DND-41 (cell line): Measurements from ENCODE around the gene C2CD2.
A peak's percentile ranks its signal among the peaks of the same experiment; 100 is the strongest.

ENCODE experiments used
- ATAC-seq: fragments of 200-7000 bp; cut with Tn5 transposase; 3 replicates; pipeline ENCODE4 v1.9.1; 2021; ENCODE audit warnings: low read depth; ENCODE audit not compliant: insufficient read depth
- DNase-seq: peaks from one replicate; pipeline ENCODE4 v3.0.0-alpha.2; 2020
- H2AFZ ChIP-seq: 2 replicates; pipeline ENCODE4 v1.6.0; 2012; ENCODE audit warnings: low read depth, low read length
- H3K27ac ChIP-seq: 2 replicates; pipeline ENCODE4 v1.5.1; 2012; ENCODE audit warnings: low read length, inconsistent platforms
- H3K27me3 ChIP-seq: fragments of 200-600 bp; sonication (generic); 2 replicates; pipeline ENCODE4 v1.6.0; 2012; ENCODE audit warnings: low read length, mild to moderate bottlenecking, inconsistent platforms; ENCODE audit not compliant: insufficient read depth, poor library complexity
- H3K36me3 ChIP-seq: 2 replicates; pipeline ENCODE4 v1.5.1; 2012; ENCODE audit warnings: low read length, inconsistent platforms; ENCODE audit not compliant: insufficient read depth
- H3K4me1 ChIP-seq: 2 replicates; pipeline ENCODE4 v1.5.1; 2012; ENCODE audit warnings: mild to moderate bottlenecking, low read length; ENCODE audit not compliant: insufficient read depth
- H3K4me2 ChIP-seq: 2 replicates; pipeline ENCODE4 v1.6.0; 2012; ENCODE audit warnings: mild to moderate bottlenecking, moderate library complexity, low read length, inconsistent platforms; ENCODE audit not compliant: insufficient read depth
- H3K4me3 ChIP-seq, 2 experiments: fragments of 200-600 bp in 1 of 2; shearing (Covaris generic) in 1 of 2; 2 replicates each; pipeline ENCODE4 v1.5.1; 2012 to 2016; ENCODE audit warnings: inconsistent platforms in 2 of 2, low read length in 2 of 2, mild to moderate bottlenecking in 2 of 2, low read depth in 1 of 2, moderate library complexity in 1 of 2
- H3K79me2 ChIP-seq: 2 replicates; pipeline ENCODE4 v1.6.0; 2012; ENCODE audit warnings: low read length, inconsistent platforms; ENCODE audit not compliant: insufficient read depth
- H3K9ac ChIP-seq: 2 replicates; pipeline ENCODE4 v1.6.0; 2012; ENCODE audit warnings: low read depth, mild to moderate bottlenecking, inconsistent platforms, low read length, moderate library complexity
- H3K9me3 ChIP-seq: 2 replicates; pipeline ENCODE4 v1.5.1; 2012; ENCODE audit warnings: low read length, moderate library complexity, mild to moderate bottlenecking, inconsistent platforms; ENCODE audit not compliant: insufficient read depth, severe bottlenecking
- H4K20me1 ChIP-seq: 2 replicates; pipeline ENCODE4 v1.6.0; 2012; ENCODE audit warnings: low read length; ENCODE audit not compliant: insufficient read depth
- CTCF ChIP-seq: IDR thresholded peaks from 2 replicates; pipeline ENCODE4 v1.5.1; 2012; ENCODE audit warnings: borderline replicate concordance, low read length, moderate library complexity, mild to moderate bottlenecking; ENCODE audit not compliant: poor library complexity, severe bottlenecking; ENCODE audit errors: extremely low read depth
- EZH2 ChIP-seq: IDR thresholded peaks from 3 replicates; pipeline ENCODE4 v1.6.1; 2012; ENCODE audit warnings: borderline replicate concordance, low read depth, mild to moderate bottlenecking, moderate library complexity, low read length, inconsistent platforms; ENCODE audit not compliant: severe bottlenecking

The C2CD2 gene

GRCh38 chr21:41956926-41957729, 3.3 kb upstream of the C2CD2 start:
- H3K9me3 ChIP-seq: no peaks in the 10 kb centered on the region
- no peaks in the 10 kb centered on the region for H3K79me2 ChIP-seq
- H3K4me2 ChIP-seq: no peak overlapping the region
- H3K27me3 ChIP-seq: peaks cover 5% of the 10 kb centered on the region
- H3K4me3 ChIP-seq: no peak overlapping the region
- DNase-seq (peak; percentile 34), ATAC-seq (peak; percentile 69)
- no peak overlapping the region for H3K9ac ChIP-seq
- H3K4me1 ChIP-seq: peaks cover 19% of the 10 kb centered on the region
- no peaks in the 10 kb centered on the region for H3K36me3 ChIP-seq
- H3K27ac ChIP-seq: peak overlapping the region; percentile 59
- no peaks in the 10 kb centered on the region for H4K20me1 ChIP-seq
- TF ChIP-seq CTCF (no peak), EZH2 (no peak)
- H2AFZ ChIP-seq: no peak overlapping the region

- TF ChIP-seq CTCF (no peak), EZH2 (no peak)
- no peak overlapping the region for H2AFZ ChIP-seq
- no peaks in the 10 kb centered on the region for H3K9me3 ChIP-seq
- no peak overlapping the region for H3K4me2 ChIP-seq
- ATAC-seq: no peak
- no peaks in the 10 kb centered on the region for H4K20me1 ChIP-seq
- no peak overlapping the region for H3K9ac ChIP-seq
- H3K27ac ChIP-seq: no peak overlapping the region
- peaks cover 19% of the 10 kb centered on the region for H3K4me1 ChIP-seq
- H3K79me2 ChIP-seq: no peaks in the 10 kb centered on the region
- H3K4me3 ChIP-seq: no peak overlapping the region
- H3K36me3 ChIP-seq: no peaks in the 10 kb centered on the region
- no peak for DNase-seq
- peaks cover 7% of the 10 kb centered on the region for H3K27me3 ChIP-seq
Measured at GRCh38 chr21:41955516-41955915, 1.7 kb upstream of the C2CD2 start.

GRCh38 chr21:41954654-41955499, 1.1 kb upstream of the C2CD2 start:
- no peak overlapping the region for H2AFZ ChIP-seq
- no peak overlapping the region for H3K4me3 ChIP-seq
- 0 out of 2 replicates have a peak overlapping the region, but pooled peaks have one; percentile 36 for H3K4me2 ChIP-seq
- H3K4me1 ChIP-seq: peaks cover 19% of the 10 kb centered on the region
- H3K27ac ChIP-seq: no peak overlapping the region
- no peak for TF ChIP-seq CTCF
- TF ChIP-seq EZH2: no peak
- H3K36me3 ChIP-seq: no peaks in the 10 kb centered on the region
- H3K9me3 ChIP-seq: no peaks in the 10 kb centered on the region
- ATAC-seq (no peak), DNase-seq (no peak)
- no peak overlapping the region for H3K9ac ChIP-seq
- no peaks in the 10 kb centered on the region for H3K79me2 ChIP-seq
- no peaks in the 10 kb centered on the region for H4K20me1 ChIP-seq
- H3K27me3 ChIP-seq: peaks cover 7% of the 10 kb centered on the region
